PFSK-1 (cell line): ENCODE measurements around the gene MEFV.

Experiments
- FOXP2 ChIP-seq: optimal IDR thresholded peaks from 2 replicates; pipeline ENCODE3; 2011; ENCODE audit warnings: borderline replicate concordance, control low read depth, inconsistent platforms; ENCODE audit not compliant: insufficient read depth; ENCODE audit errors: extremely low read length, extremely low read depth
- POLR2AphosphoS5 ChIP-seq: IDR thresholded peaks from 2 replicates; pipeline ENCODE4 v1.6.1; 2012; ENCODE audit warnings: low read depth, mild to moderate bottlenecking, control low read depth, low read length, moderate library complexity
- TAF1 ChIP-seq: IDR thresholded peaks from 2 replicates; pipeline ENCODE4 v1.6.1; 2012; ENCODE audit warnings: low read length, control low read depth, borderline replicate concordance; ENCODE audit not compliant: insufficient read depth

GRCh38 chr16:3212006-3212405 is 44.4 kb downstream of the MEFV start:
- TF ChIP-seq TAF1 (no peak), POLR2AphosphoS5 (no peak), FOXP2 (no peak)
